Epidermal melanocyte (primary cell): ENCODE measurements around the gene CFL1.
"Not testable (repeated sequence)": the region's sequence is repeated elsewhere in the genome, so short reads cannot be mapped to it uniquely, and the experiment has no call there.

Experiments used
- DNase-seq: peaks from one replicate; pipeline ENCODE4 v3.0.0; 2011; ENCODE audit warnings: low spot score; ENCODE audit not compliant: insufficient read length

CFL1 gene

DNA sequence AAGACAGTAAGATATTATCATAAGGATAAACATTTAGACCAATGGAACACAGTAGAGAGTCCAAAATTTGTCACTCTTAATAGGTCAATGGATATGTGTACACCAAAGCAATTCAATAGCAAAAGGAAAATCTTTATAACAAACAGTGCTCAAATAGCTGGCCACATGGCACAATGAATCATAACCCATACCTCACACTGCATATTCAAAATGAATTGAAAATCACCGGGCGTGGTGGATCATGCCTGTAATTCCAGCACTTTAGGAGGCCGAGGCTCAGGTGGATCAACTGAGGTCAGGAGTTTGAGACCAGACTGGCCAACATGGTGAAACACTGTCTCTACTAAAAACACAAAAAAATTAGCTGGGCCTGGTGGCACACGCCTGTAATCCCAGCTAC lies 15.8 kb downstream of the CFL1 start:
- DNase-seq: no peak

DNA sequence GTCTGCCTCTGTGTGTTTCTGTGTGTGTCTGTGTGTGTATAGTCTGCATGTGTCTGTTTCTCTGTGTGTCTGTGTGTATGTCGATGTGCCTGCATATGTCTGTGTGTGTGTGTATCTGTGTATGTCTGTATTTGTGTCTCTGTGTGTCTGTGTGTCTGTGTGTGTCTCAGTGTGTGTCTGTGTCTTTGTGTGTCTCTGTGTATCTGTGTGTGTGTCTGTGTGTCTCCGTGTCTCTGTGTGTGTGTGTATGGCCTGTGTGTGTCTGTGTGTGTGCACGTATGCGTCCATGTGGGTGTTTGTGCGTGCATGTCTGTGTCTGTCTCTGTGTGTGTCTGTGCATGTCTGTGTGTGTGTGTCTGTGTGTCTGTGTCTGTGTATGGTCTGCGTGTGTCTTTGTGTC lies 23.8 kb downstream of the CFL1 start:
- no peak for DNase-seq

DNA sequence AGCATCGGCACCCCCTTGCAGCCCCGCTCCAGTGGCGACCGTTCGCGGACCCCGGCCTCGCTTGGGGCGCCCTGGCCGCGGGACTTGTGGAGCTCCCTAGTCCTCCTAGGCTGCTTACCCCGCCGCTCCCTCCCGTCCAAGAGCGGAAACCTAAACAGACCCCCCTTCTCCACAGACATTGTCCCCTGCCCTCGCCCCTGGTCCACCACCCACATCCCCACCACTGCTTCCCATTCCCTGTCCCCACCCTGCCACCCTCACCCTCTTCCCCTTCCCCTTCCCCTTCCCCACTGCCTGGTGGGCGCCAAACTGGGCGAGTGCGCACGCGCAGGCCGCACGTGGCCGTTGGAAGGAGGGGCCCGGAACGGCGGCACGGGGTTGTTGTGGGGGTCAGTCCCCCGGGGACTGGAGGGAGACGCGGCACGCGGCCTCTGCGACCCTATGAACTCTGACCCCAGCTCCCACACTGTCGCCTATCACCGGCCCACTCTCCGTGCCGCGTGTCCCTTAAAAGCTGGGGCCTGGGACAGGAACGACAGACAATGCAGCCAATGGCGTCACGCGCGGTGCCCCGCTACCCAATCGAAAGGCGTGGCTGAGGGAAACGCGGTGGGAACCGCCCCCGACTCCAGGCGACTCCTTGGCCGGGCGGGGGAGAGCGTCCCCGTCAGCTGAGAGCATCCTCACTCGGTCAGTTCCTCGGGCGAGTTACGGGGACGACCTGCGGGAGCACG lies 24.5 kb downstream of the CFL1 start, which contains the start of gene SNX32:
Gene SNX32, plus strand, starts transcription at position 667 of the 734 bp plus-strand sequence. CDS start 103 bp downstream, outside the sequence.
- DNase-seq: peak; percentile 95

DNA sequence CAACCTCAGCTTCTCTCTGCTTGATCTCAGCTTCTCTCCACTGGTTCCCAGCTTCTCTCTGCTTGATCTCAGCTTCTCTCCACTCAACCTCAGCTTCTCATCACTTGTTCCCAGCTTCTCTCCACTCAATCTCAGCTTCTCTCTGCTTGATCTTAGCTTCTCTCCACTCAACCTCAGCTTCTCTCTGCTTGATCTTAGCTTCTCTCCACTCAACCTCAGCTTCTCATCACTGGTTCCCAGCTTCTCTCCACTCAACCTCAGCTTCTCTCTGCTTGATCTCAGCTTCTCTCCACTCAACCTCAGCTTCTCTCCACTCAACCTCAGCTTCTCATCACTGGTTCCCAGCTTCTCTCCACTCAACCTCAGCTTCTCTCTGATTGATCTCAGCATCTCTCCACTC lies 25.7 kb downstream of the CFL1 start:
- not testable (repeated sequence) for DNase-seq

DNA sequence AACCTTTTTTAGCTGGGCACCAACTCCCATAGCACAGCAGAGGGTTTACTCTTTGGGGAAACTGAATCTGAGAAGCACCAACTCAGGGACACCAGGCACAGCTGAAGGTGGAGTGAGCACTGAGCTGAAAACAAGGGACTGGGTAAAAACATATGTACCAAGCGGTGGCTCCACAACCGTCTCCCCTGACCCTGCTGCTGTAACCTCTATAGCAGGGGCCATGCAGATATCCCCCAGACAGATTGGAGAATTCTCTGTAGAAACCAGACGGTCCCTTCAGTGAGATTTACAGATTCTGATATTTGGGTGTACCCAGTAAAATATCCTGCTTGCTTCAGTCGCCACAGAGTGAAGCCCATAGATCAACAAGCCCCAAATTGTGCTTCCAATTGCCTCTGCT lies 28.5 kb downstream of the CFL1 start:
- no peak for DNase-seq

DNA sequence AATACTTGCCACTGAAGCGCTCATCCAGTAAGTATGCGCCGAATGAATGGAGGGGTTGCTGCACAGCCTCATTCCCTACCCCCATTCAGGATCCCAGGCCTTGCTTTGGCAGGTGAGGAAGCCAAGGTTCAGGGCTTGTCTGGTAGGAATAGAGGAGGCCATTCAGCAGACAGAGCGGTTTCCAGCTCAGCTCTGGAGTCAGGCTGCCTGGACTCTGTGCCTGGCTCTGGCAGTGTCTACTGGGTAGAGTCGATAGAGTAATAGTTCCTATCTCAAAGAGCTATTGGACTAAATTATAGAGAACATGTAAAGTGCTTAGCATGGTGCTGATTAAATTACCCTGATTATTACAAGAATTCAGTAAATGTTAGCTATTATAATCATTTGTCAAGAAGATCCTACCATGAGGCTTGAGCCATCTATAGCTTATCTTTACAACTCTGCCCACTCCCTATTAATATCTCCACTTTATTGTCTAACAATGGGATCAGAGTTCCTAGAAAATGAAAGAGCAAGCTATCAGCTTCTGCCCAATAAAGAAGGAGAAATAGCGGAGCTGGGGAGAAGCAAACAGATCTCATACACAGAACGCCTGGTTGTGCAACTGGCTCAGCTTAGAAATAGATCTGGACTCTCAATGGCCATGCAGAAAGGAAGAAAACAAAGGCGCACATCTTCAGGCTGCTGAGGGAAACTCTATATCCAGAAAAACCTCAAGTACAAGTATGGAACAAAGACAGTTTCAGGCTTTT lies 30.8 kb downstream of the CFL1 start:
- DNase-seq: no peak

DNA sequence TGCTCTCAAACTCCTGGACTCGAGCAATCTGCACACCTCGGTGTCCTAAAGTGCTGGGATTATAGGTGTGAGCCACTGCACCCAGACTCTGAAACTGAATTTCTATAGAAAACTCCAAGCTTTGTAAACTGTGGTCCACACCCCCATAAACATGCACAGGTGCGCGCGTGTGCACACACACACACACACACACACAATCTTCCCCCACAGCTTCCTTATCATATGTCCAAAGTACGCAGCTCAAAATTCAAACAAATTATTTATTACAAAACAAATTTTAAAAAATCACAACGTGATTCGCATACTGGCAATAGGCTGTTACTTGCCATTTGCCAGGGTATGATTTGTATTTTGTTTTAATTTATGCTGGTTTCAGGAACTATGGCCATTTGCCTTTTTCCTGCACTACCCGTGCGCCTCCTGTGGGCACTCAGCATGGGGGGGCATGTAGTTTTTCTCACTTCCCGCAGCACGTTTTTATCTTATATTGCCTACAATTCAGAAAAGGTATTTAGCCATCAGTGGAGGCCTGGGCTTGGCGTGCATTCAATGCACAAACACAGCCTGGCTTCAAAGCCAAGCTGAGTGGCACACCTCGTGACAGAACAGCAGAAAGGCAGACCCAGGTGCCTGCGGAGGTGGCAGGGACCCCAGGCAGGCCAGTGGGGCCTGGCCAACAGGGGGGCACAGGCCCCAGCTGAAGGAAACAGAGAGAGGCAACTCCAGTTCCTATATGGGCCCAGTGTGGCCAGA lies 35.0 kb downstream of the CFL1 start:
- no peak for DNase-seq

DNA sequence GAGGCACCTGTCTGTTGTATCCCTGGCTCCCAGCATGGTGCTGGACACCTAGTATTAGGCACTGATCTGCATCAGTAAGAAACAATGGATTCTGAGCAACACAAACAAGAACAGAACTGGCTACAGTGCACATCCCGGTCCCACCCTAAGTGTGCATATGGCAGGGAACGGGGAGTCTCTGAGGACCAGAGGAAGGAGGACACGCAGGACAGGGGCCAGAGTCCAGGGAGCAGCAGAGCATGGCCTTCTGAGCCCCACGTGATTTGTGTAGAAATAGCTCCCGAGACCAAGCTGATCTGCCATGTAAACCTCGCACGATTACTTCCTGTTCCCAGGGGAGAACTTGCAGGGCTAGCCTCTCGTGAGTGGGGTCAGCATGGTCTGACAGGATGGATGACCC lies 36.9 kb downstream of the CFL1 start:
- DNase-seq: no peak

DNA sequence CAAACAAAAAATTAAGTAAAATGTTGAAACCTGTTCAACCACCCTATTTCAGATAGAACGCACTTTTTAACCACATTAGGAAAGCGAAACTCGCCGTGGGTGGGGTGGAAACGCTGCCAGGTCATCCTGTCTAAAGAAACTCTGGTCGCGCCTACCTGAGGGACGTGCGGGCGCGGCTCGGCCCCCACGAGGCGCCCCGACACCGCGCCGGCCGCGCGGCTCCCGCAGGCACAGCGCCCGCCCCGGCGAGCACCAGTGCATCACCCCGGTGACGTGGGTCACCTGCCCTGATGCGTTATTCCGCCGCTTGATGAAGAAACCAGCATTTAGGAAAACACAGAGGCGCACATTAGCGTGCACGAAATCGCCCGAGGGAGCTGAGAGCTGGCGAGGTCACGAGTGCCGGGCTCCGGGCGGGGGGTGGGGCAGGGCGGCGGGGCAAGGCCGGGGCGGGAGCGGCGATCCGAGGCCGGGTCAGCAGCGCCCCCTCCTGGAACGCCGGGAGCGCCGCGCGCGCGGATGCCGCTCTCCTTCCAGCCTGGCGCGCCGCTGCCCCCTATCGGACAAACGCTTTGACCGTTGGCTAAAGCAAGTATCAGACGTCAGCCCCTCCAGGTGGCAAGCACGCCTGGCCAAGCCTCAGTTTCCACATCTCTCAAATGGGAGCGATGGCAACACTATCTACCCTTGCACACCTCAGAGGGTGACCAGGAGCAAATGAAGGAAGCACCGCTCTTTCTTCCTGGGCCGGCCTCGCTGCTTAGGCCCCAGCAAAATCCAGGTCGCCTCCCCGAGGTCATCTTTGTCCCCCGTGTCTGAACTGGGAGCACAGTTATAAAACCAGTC lies 39.9 kb downstream of the CFL1 start:
- DNase-seq: peak; percentile 86

DNA sequence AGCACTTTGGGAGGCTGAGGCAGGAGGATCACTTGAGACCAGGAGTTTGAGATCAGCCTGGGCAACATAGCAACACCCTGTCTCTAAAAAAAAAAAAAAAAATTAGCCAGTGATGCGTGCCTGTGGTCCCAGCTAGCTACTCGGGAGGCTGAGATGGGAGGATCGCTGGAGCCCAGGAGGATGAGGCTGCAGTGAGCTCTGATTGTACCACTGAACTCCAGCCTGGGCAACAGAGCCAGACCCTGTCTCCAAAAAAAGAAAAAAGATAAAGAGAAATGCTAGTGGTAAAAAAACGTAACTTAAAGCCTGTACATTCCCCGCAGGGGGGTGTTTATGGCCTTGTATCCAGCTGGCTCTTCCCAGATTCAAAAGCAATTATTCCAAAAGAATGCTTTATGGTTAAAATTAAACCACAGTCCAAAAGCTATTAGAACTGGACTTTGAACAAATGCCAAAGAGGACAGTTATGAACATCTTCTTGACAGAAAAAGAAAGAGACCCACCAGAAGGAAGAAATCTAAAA lies 40.6 kb downstream of the CFL1 start:
- no peak for DNase-seq

DNA sequence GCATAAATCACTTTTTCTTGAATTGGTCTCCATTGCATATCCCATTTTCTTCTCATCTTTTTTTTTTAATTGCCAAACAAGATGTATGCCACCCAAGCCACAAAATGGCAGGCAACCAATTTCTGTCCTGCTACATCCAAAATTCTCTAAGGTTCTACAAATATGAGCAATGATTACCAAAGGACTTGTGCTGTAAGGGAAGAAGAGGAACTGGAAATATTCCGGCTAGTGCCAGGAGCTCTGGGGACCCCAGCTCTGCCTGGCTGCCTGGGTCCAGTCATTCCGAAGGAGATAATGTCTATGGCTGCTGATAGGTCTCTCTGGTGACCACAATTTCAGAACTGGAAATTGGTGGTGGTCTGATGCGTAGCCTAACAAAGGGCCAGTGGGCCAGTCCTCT lies 41.3 kb downstream of the CFL1 start:
- DNase-seq: no peak

DNA sequence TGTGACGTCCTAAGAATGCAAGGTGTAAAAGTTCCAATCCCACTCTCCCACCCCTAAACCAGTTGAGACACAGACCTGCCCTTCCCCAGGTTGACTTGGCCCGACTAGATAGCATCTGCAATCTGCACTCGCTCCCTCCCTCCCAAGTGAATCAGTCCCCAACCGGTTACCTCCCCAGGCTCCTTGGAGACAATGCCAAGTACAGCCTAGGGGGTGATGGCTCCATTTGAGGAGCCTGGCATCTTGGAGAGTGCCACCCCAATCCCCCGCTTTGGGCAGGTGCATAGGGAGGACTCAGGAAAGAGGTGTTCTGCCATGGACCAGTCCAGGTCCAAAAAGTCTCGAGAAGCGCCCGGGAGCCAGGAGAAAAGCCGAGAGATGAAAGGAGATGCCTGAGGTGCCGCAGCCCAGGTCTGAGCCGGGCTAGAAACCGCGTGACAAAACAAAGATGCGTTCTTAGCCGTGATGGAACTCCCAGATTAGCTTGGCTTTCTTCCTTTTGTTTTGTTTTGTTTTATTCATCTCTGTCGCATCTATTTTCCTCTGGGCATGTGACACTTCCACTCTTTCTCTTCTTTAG lies 42.9 kb downstream of the CFL1 start:
- no peak for DNase-seq

DNA sequence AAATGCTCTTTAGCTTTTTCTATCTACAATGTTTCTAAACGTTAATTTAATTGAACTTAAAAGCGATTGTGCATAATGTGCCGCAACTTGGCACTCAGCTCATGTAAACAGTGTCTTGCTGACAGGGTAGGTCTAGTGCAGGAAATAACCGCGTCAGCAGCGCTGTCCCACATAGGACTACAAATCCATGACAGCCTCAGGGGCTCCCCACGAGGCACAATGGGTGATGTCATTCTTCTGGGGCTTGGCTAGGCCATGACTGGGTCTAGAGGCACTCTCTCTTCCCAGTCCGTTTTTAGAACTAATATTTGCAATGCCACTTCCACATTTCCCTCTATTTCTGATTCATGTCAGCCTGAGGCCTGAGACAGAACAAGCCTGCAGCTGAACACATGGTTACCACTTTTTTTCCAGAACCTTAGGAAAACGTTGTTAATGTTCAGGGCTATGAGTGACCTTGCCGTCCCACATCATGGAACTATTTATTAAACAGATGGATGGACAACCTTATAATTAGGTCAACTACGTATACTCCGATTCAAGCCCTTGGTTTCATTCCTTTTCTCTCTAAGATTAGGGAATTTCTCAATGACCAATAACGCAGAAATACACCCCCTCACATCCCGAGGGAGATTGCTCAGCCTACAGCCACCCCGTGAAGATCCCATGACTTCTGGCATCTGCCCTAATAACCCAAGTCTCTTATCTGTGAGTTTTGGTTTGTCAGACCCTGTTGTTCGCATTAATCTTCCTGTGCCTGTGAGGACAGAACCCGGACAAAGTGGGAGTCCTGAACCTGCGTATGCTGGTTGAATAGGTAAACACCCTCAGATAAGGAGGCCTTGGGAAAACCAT lies 43.6 kb downstream of the CFL1 start:
- DNase-seq: peak; percentile 69

DNA sequence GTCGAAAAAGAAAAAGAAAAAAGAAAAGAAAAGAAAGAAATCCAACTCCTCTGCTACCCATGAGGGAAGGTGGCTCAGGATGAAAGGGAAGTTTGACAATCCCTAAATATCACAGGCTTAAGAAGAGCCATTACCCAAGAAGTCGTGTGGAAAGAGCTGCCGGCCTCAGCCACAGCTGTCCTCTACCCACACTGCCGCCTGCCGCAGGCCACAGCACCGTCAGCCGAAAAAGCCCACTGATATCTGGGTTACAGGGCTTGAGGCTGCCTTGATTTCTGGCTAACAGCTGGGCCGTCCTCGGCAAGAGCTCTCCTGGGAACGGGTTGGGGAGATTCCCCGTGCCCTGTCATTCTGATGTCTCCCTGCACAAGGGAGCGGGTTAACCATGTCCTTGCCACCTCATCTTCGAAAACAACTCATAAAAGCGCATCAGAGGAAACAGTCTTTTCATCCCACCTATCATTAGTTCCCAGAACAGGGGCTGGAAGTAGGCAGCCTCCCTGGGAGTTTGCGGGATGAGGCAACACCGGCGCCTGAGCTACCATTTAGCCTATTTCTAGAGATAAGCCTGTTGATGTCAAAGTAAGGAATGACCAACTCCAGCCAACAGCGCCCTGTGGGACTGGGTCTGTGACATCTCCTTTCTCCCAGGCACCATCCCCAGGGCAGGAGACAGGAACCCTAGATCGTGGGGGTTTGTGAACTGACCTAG lies 46.1 kb downstream of the CFL1 start:
- DNase-seq: no peak

DNA sequence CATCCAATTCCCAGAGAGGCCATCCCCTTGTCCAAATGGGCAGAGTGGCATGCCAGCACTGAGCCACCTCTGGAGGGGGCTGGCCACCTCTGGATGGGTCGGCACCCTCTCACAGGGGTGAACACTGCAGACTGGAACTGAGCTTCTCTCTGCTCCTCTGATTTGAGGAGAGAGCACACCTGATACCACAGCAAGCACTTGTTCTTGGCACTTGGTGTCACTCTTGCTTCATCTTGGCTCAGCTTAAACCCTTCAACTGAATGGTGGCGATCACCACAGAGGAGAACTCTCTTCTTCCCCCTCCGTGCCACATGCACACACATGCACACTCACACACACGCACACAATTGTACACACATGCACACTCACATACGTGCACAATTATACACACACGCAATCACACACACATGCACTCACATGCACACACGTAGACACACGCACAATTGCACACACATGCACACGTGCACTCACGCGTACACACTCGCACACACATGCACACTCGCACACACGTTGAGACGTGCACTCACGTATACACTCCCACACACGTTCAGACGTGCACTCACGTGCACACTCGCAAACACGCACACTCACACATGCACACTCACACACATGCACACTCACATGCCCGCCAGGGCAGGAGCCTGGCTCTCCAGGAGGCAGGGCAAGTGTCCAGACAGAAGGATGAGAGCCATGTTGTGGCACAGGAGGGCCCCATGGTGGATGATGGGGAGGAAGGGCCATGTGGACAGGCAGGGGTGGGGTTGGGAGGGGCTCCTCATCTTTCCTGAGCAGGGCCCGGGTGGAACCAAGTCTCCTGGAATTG lies 47.7 kb downstream of the CFL1 start:
- no peak for DNase-seq

DNA sequence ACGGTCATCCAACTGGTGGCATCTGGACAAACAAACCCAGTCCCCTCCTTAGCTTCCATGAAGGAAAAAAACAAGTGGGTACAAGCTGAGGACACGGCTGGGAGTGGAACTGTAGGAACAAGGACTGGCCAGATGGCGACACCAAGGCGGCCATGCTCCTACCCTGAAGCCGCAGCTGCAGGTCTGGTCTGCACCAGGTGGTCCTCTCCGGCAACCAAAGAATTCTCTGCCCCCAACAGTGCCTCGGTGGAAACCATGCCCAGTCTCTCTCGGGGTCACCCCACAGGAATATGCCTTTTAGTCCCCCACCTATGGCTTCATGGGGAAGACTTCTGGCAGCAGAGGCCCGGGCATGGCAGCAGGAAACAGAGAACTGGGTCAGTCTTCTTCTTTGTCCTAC lies 48.5 kb downstream of the CFL1 start:
- no peak for DNase-seq

DNA sequence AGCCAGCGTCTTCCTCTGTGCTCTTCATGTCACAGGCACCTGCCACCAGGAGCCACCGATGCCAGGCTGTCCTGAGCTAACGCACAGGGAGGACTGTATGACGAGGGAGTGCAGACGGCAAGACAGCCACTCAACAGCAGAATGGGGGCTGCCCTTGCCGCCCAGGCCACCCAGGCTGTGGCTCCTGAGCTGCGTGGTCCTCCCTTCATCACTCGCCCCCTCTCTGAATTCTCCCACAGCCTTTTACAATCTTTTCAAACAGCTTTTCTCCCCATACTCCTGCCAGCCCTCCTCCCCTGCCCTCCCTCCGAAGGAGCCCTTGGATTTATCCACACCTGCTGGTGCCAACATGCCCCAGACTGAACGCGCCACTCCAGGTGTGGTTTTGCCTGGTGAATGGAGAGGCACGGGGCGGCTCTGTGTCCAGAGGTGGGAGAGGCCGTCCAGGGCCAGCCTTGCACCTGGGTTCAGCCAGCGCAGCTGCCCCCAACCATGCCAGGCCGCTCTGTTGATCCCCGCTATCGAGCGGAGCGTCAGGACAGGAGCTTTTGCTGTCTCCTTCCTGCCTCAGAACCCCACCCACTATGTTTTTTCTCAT lies 49.1 kb downstream of the CFL1 start:
- DNase-seq: no peak

DNA sequence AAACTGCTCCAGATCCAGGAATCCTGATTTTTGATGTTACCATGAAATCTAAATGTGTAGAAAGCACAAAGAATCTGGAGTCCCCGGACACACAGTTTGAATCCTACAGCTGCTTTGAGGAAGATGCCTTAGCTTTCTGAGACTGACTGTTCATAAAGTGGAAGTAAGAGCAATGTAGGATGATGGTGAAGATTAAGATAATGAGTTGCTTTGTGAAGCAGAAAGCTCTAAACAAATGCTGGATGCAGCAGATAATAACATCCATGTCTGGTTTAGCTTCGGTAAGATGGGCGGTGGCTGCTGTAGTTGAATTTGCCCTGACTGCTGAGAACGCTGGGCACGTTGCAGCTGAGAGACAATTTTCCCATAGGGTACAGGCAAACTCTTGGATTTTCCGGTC lies 51.0 kb downstream of the CFL1 start:
- DNase-seq: no peak
